Smooth muscle cell (in vitro differentiated cells): ENCODE results near the gene PNP. TPM values are rescaled to one million over a fixed set of nuclear protein-coding genes. Genes with fewer than 3 reads are reported as not detected.

ENCODE experiments used
- DNase-seq: peaks from one replicate; lab custom pipeline; 2025; ENCODE audit not compliant: unreplicated experiment; lab: John Stamatoyannopoulos, UW
- H2AFZ ChIP-seq: fragments of 200-600 bp; sonication (generic); 2 replicates; pipeline ENCODE4 v1.6.0; 2016; ENCODE audit warnings: antibody characterized with exemption, low read depth, mild to moderate bottlenecking
- H3F3A ChIP-seq: fragments of 200-600 bp; sonication (generic); 2 replicates; pipeline ENCODE4 v1.6.0; 2017; ENCODE audit warnings: antibody characterized with exemption, low read depth
- H3K27ac ChIP-seq: fragments of 200-600 bp; sonication (generic); 2 replicates; pipeline ENCODE4 v1.5.1; 2016; ENCODE audit warnings: low read depth, mild to moderate bottlenecking
- H3K27me3 ChIP-seq: fragments of 200-600 bp; sonication (generic); 2 replicates; pipeline ENCODE4 v1.6.1; 2016; ENCODE audit warnings: low read depth, mild to moderate bottlenecking
- H3K36me3 ChIP-seq: fragments of 200-600 bp; sonication (generic); 2 replicates; pipeline ENCODE4 v1.5.1; 2016; ENCODE audit warnings: low read depth
- H3K4me1 ChIP-seq: fragments of 200-600 bp; sonication (generic); 2 replicates; pipeline ENCODE4 v1.5.1; 2016; ENCODE audit warnings: low read depth
- H3K4me2 ChIP-seq: fragments of 200-600 bp; sonication (generic); 2 replicates; pipeline ENCODE4 v1.6.0; 2016; ENCODE audit warnings: mild to moderate bottlenecking
- H3K4me3 ChIP-seq: fragments of 200-600 bp; sonication (generic); 2 replicates; pipeline ENCODE4 v1.5.1; 2016; ENCODE audit warnings: mild to moderate bottlenecking
- H3K79me2 ChIP-seq: fragments of 200-600 bp; sonication (generic); 2 replicates; pipeline ENCODE4 v1.6.0; 2016; ENCODE audit warnings: low read depth, mild to moderate bottlenecking
- H3K9ac ChIP-seq: fragments of 200-600 bp; sonication (generic); 2 replicates; pipeline ENCODE4 v1.6.0; 2016; ENCODE audit warnings: low read depth
- H3K9me3 ChIP-seq: fragments of 200-600 bp; sonication (generic); replicated peaks from 2 replicates; pipeline ENCODE4 v1.5.1; 2016; ENCODE audit warnings: low read depth
- H4K20me1 ChIP-seq: fragments of 200-600 bp; sonication (generic); 2 replicates; pipeline ENCODE4 v1.6.0; 2016; ENCODE audit warnings: low read depth
- WGBS: methylation state at CpG from one replicate; pipeline ENCODE4 v1.1.7; 2016; ENCODE audit warnings: low lambda C conversion rate; 5-methylcytosine and 5-hydroxymethylcytosine counted together
- polyA plus RNA-seq: library from polyadenylated mRNA; unstranded; fragments of >200 nt; fragmentation: Nextera tagmentation; extraction: Ambion mirVana; gene quantifications from 2 replicates; pipeline ENCODE4 v1.2.1, GENCODE V29; 2016
- total RNA-seq: library from RNA; depleted of rRNA; stranded (reverse); fragments of >200 nt; gene quantifications from 2 replicates; pipeline ENCODE4 v1.2.3, GENCODE V29; 2014
- TF ChIP-seq, protein P1 (sequence below): fragments of 200-600 bp; sonication (generic); IDR thresholded peaks from 2 replicates; pipeline ENCODE4 v1.5.1; 2017; ENCODE audit warnings: borderline replicate concordance, mild to moderate bottlenecking, antibody characterized with exemption; ENCODE audit not compliant: insufficient read depth, poor library complexity, severe bottlenecking

Gene PNP
- total and polyA plus RNA-seq, 2 experiments from 2014 or later = 24.2 to 49.7 TPM

DNA sequence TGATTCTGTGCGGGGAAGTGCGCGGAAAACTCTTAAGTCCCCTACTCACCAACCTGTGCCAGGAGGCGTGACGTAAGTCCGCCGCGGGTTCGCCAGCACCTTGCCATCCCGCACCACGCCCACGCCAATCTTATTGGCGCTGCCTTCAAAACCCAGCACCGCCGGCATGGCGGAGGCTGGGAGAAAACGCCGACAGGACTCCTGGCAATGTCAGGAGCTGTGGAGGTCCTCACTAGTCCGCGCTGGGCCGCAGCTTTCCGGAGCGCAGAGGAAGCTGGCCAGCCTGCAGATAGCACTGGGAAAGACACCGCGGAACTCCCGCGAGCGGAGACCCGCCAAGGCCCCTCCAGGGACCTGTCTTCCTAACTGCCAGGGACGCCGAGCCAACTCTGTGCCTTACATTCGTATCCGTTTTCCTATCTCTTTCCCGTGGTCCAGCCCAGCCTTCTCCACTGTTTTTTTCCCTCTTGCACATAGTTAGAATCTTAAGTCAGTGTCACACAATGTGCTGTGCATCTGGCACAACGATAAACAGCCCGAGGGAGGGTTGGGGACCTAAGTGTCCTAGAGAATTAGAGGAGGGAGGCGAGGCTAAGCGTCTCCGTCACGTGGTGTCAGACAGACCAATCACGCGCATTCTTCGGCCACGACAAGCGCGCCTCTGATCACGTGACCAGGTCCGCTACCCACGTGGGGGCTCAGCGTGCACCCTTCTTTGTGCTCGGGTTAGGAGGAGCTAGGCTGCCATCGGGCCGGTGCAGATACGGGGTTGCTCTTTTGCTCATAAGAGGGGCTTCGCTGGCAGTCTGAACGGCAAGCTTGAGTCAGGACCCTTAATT is 14.5 kb upstream of the PNP start, which contains the start of the genes APEX1 and OSGEP:
Gene APEX1 (plus strand): TSS at position 711 of the 839 bp plus-strand sequence. CDS start 420 bp downstream, outside the sequence.
Gene OSGEP (minus strand): TSS at position 297 of the 839 bp plus-strand sequence. CDS start 129 bp downstream, at position 168.
- H3K9me3 ChIP-seq = no peaks in the 10 kb centered on the region
- peak within 1 kb of the TSS; percentile 73 for H3K4me3 ChIP-seq
- H3K27me3 ChIP-seq = no peaks in the 10 kb centered on the region
- WGBS = under 1% methylated on average over 56 of the region's 56 CpGs
- H3F3A ChIP-seq = peaks cover 9% of the 10 kb centered on the region
- H3K36me3 ChIP-seq = no peaks in the 10 kb centered on the region
- H3K27ac ChIP-seq = peak within 1 kb of the TSS; percentile 93
- peaks cover 34% of the 10 kb centered on the region for H3K79me2 ChIP-seq
- peak within 1 kb of the TSS; percentile 91 for H3K9ac ChIP-seq
- H4K20me1 ChIP-seq = no peaks in the 10 kb centered on the region
- H2AFZ ChIP-seq = peak within 1 kb of the TSS; percentile 45
- H3K4me1 ChIP-seq = peaks cover 19% of the 10 kb centered on the region
- H3K4me2 ChIP-seq = peak within 1 kb of the TSS; percentile 93
- DNase-seq = peak; percentile 86
- TF ChIP-seq, protein P1, sequence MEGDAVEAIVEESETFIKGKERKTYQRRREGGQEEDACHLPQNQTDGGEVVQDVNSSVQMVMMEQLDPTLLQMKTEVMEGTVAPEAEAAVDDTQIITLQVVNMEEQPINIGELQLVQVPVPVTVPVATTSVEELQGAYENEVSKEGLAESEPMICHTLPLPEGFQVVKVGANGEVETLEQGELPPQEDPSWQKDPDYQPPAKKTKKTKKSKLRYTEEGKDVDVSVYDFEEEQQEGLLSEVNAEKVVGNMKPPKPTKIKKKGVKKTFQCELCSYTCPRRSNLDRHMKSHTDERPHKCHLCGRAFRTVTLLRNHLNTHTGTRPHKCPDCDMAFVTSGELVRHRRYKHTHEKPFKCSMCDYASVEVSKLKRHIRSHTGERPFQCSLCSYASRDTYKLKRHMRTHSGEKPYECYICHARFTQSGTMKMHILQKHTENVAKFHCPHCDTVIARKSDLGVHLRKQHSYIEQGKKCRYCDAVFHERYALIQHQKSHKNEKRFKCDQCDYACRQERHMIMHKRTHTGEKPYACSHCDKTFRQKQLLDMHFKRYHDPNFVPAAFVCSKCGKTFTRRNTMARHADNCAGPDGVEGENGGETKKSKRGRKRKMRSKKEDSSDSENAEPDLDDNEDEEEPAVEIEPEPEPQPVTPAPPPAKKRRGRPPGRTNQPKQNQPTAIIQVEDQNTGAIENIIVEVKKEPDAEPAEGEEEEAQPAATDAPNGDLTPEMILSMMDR = no peak

DNA sequence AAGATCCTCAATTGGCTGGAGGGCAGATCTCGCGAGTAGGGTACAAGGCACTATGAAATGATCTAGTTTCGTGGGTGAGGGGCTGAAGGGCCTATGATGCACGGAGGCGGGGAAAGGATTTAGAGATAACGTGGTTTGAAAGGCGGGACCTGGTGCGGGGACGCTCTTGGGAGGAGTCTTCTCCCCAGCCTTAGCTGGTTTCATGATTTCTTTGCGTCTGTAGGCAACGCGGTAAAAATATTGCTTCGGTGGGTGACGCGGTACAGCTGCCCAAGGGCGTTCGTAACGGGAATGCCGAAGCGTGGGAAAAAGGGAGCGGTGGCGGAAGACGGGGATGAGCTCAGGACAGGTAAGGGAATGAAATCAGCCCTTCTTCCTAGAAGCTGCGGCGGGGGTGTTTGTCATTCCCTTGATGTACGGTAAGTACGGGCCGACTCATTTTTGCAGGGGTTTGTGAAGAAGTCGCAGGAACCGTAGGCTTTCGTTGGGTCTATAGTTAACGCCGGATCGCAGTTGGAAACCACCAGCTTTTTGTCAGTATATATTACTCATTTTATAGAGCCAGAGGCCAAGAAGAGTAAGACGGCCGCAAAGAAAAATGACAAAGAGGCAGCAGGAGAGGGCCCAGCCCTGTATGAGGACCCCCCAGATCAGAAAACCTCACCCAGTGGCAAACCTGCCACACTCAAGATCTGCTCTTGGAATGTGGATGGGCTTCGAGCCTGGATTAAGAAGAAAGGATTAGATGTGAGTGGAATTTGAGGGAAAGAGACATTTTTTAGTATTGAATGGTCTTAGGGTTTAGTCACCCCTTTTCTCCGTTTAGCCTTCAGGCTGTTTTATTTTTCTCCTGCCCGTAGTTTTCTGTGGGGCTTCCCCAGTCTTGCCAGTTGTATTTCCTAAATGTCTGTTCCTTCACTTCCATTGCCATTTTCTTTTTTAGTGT is 13.6 kb upstream of the PNP start:
- DNase-seq = no peak
- Histone ChIP-seq H3K4me3 (peak overlapping the region; percentile 73), H3K27ac (peak overlapping the region; percentile 93), H4K20me1 (peaks cover 6% of the 10 kb centered on the region), H3K4me1 (peaks cover 27% of the 10 kb centered on the region), H3K36me3 (no peaks in the 10 kb centered on the region), H3K4me2 (peak overlapping the region; percentile 93), H2AFZ (peak overlapping the region; percentile 45), H3F3A (peaks cover 14% of the 10 kb centered on the region), H3K79me2 (peaks cover 43% of the 10 kb centered on the region), H3K9me3 (no peaks in the 10 kb centered on the region), H3K9ac (peak overlapping the region; percentile 91), H3K27me3 (no peaks in the 10 kb centered on the region)
- WGBS = 2% methylated on average over 39 of the region's 39 CpGs
- TF ChIP-seq, protein P1 = no peak

DNA sequence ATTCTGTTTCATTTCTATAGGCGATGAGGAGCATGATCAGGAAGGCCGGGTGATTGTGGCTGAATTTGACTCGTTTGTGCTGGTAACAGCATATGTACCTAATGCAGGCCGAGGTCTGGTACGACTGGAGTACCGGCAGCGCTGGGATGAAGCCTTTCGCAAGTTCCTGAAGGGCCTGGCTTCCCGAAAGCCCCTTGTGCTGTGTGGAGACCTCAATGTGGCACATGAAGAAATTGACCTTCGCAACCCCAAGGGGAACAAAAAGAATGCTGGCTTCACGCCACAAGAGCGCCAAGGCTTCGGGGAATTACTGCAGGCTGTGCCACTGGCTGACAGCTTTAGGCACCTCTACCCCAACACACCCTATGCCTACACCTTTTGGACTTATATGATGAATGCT is 12.2 kb upstream of the PNP start:
- Histone ChIP-seq H3K4me3 (no peak overlapping the region), H4K20me1 (peaks cover 7% of the 10 kb centered on the region), H3K27me3 (no peaks in the 10 kb centered on the region), H3K4me2 (peak overlapping the region; percentile 93), H3K9me3 (no peaks in the 10 kb centered on the region), H3K4me1 (peaks cover 29% of the 10 kb centered on the region), H3K27ac (peak overlapping the region; percentile 93), H3F3A (peaks cover 14% of the 10 kb centered on the region), H2AFZ (no peak overlapping the region), H3K9ac (peak overlapping the region; percentile 91), H3K79me2 (peaks cover 46% of the 10 kb centered on the region), H3K36me3 (no peaks in the 10 kb centered on the region)
- TF ChIP-seq, protein P1 = no peak
- 94% methylated on average over 13 of the region's 13 CpGs for WGBS
- DNase-seq = no peak
